AG04450 (cell line): ENCODE results near the gene KCTD1. TPM values are rescaled to one million over a fixed set of nuclear protein-coding genes. Genes with fewer than 3 reads are reported as not detected.

Experiments
- CTCF ChIA-PET: fragments of 300-600, 350-600 bp; formaldehyde crosslinking; extraction: SDS; loops from one replicate; lab custom pipeline; 2022; ENCODE audit warnings: antibody characterized with exemption, inconsistent platforms; lab: Charles Lee
- POLR2A ChIA-PET: fragments of 350-600 bp; formaldehyde crosslinking; extraction: SDS; loops from one replicate; lab custom pipeline; 2021; ENCODE audit warnings: antibody characterized with exemption, inconsistent platforms; lab: Yijun Ruan, JAX
- DNase-seq: peaks from one replicate; pipeline ENCODE4 v3.0.0-alpha.2; 2011; ENCODE audit warnings: low read depth, low spot score
- H3K27ac ChIP-seq: one replicate; pipeline ENCODE4 v1.5.1; 2012; ENCODE audit warnings: low read depth, low read length, control low read depth
- H3K27me3 ChIP-seq: one replicate; pipeline ENCODE4 v1.6.0; 2012; ENCODE audit warnings: low read length; ENCODE audit not compliant: control insufficient read depth, insufficient read depth
- H3K4me3 ChIP-seq: 2 replicates; pipeline ENCODE4 v1.5.1; 2011; ENCODE audit warnings: mild to moderate bottlenecking, low read depth, low read length, control low read depth
- H3K9me3 ChIP-seq: 2 replicates; pipeline ENCODE4 v1.5.1; 2012; ENCODE audit warnings: low read length; ENCODE audit not compliant: control insufficient read depth, insufficient read depth
- CTCF ChIP-seq: IDR thresholded peaks from 2 replicates; pipeline ENCODE4 v1.5.1; 2011; ENCODE audit warnings: low read depth, low read length, control low read depth, inconsistent platforms
- polyA plus RNA-seq: library from polyadenylated mRNA; depleted of rRNA; stranded (reverse); fragments of >200 nt; gene quantifications from 2 replicates; pipeline ENCODE4 v1.2.3, GENCODE V29; 2011

KCTD1 gene
- polyA plus RNA-seq, 1 experiment, result 5.0 TPM

GRCh38 chr18:26476697-26477096, 71.7 kb downstream of the KCTD1 start:
- H3K27me3 ChIP-seq, result no peaks in the 10 kb centered on the region
- no peak overlapping the region for H3K27ac ChIP-seq
- no peak overlapping the region for H3K4me3 ChIP-seq
- no peak for DNase-seq
- ChIA-PET CTCF (no interaction called here), POLR2A (no interaction called here)
- TF ChIP-seq CTCF, result no peak
- peaks cover 3% of the 10 kb centered on the region; the same call in 1 of the 2 replicates for H3K9me3 ChIP-seq

- TF ChIP-seq CTCF, result no peak
- H3K4me3 ChIP-seq, result no peak overlapping the region
- peaks cover 3% of the 10 kb centered on the region; the same call in 1 of the 2 replicates for H3K9me3 ChIP-seq
- H3K27me3 ChIP-seq, result no peaks in the 10 kb centered on the region
- ChIA-PET CTCF (no interaction called here), POLR2A (no interaction called here)
- DNase-seq, result no peak
- no peak overlapping the region for H3K27ac ChIP-seq
These were observed 73.8 kb downstream of the KCTD1 start for GRCh38 chr18:26474542-26474941.

- no peaks in the 10 kb centered on the region for H3K27me3 ChIP-seq
- CTCF ChIA-PET, result interaction anchor here (0.8 to 1.1 kb wide), 2 partner anchors 90 to 173 kb away, joined by 3 to 4 read pairs; no protein-coding TSS in a partner anchor
- H3K4me3 ChIP-seq, result no peak overlapping the region
- TF ChIP-seq CTCF, result no peak
- POLR2A ChIA-PET, result no interaction called here
- H3K27ac ChIP-seq, result no peak overlapping the region
- no peaks in the 10 kb centered on the region for H3K9me3 ChIP-seq
- DNase-seq, result no peak
These were observed 74.7 kb downstream of the KCTD1 start for GRCh38 chr18:26473672-26474071.

GRCh38 chr18:26471826-26472225, 76.5 kb downstream of the KCTD1 start:
- ChIA-PET POLR2A (no interaction called here), CTCF (no interaction called here)
- no peaks in the 10 kb centered on the region for H3K9me3 ChIP-seq
- no peak overlapping the region for H3K27ac ChIP-seq
- no peaks in the 10 kb centered on the region for H3K27me3 ChIP-seq
- no peak for DNase-seq
- TF ChIP-seq CTCF, result no peak
- no peak overlapping the region for H3K4me3 ChIP-seq

- no peaks in the 10 kb centered on the region for H3K9me3 ChIP-seq
- ChIA-PET CTCF (no interaction called here), POLR2A (interaction anchor here (0.6 kb wide), 1 partner anchor 53 kb away, joined by 3 read pairs; no protein-coding TSS in a partner anchor)
- DNase-seq, result no peak
- H3K4me3 ChIP-seq, result no peak overlapping the region
- no peak overlapping the region for H3K27ac ChIP-seq
- H3K27me3 ChIP-seq, result no peaks in the 10 kb centered on the region
- no peak for TF ChIP-seq CTCF
These were observed 77.3 kb downstream of the KCTD1 start for GRCh38 chr18:26471027-26471426.
